B cell (primary cell): Measurements from ENCODE around the gene ARL3. TPM values are rescaled to one million over a fixed set of nuclear protein-coding genes. Genes with fewer than 3 reads are reported as not detected.

Experiments
- ATAC-seq: fragments of 200-7000 bp; cut with Tn5 transposase; one replicate; pipeline ENCODE4 v1.10.0; 2021; ENCODE audit warnings: low read depth, mild to moderate bottlenecking, moderate number of reproducible peaks, moderate library complexity
- CTCF ChIA-PET: fragments of 350-600 bp; sonication (Branson Sonifier 250); formaldehyde crosslinking; loops from one replicate; lab custom pipeline; 2021; ENCODE audit warnings: antibody characterized with exemption, inconsistent platforms; lab: Charles Lee
- POLR2A ChIA-PET: fragments of 350-600 bp; sonication (Branson Sonifier 250); formaldehyde crosslinking; loops from one replicate; lab custom pipeline; 2021; ENCODE audit warnings: antibody characterized with exemption; lab: Charles Lee
- DNase-seq: peaks from one replicate; pipeline ENCODE4 v3.0.0; 2013
- H2AFZ ChIP-seq: 2 replicates; pipeline ENCODE4 v1.6.1; 2012; ENCODE audit warnings: mild to moderate bottlenecking, low read depth, low read length; ENCODE audit not compliant: insufficient read depth, poor library complexity, severe bottlenecking
- H3K27ac ChIP-seq, 2 donors: 1 replicate in 1 of 2; 2 replicates in 1 of 2; pipeline ENCODE4 v1.5.1; 2012 to 2013; ENCODE audit warnings: low read length in 2 of 2, mild to moderate bottlenecking in 2 of 2, moderate library complexity in 1 of 2
- H3K27me3 ChIP-seq, 4 experiments: fragments of 200-600 bp in 1 of 4; sonication (generic) in 1 of 4; replicated peaks in 1 of 4; 1 replicate in 2 of 4; 2 replicates in 2 of 4; pipeline versions ENCODE4 v1.6.1 to v1.7.0; 2013 to 2016; ENCODE audit warnings: low read length in 3 of 4, mild to moderate bottlenecking in 2 of 4, mixed read lengths in 1 of 4, moderate library complexity in 1 of 4; ENCODE audit not compliant: insufficient read depth in 4 of 4, control insufficient read depth in 3 of 4; ENCODE audit errors: control extremely low read depth in 1 of 4
- H3K36me3 ChIP-seq, 2 experiments: replicated peaks in 1 of 2; 1 replicate in 1 of 2; 2 replicates in 1 of 2; pipeline versions ENCODE4 v1.6.1 to v1.7.1; 2013; ENCODE audit warnings: low read length in 1 of 2; ENCODE audit not compliant: insufficient read depth in 2 of 2, control insufficient read depth in 1 of 2; ENCODE audit errors: control extremely low read depth in 1 of 2, extremely low read depth in 1 of 2
- H3K4me1 ChIP-seq, 2 donors: fragments of 200-600 bp in 1 of 2; sonication (generic) in 1 of 2; 1 replicate in 1 of 2; 2 replicates in 1 of 2; pipeline versions ENCODE4 v1.5.1 to v1.6.1; 2013 to 2017; ENCODE audit warnings: low read length in 2 of 2; ENCODE audit not compliant: control insufficient read depth in 2 of 2, insufficient read depth in 2 of 2
- H3K4me2 ChIP-seq: replicated peaks from 2 replicates; pipeline ENCODE3; 2012; ENCODE audit warnings: mild to moderate bottlenecking, low read depth, low read length; ENCODE audit not compliant: poor library complexity, severe bottlenecking
- H3K4me3 ChIP-seq, 5 experiments: fragments of 200-600 bp in 1 of 5; sonication (generic) in 1 of 5; 1 replicate in 3 of 5; 2 replicates in 2 of 5; pipeline versions ENCODE4 v1.5.1 to v1.7.0; 2011 to 2016; ENCODE audit warnings: low read length in 4 of 5, mild to moderate bottlenecking in 4 of 5, low read depth in 2 of 5, control low read depth in 1 of 5, moderate library complexity in 1 of 5; ENCODE audit not compliant: insufficient read depth in 1 of 5; ENCODE audit errors: control extremely low read depth in 1 of 5, extremely low read depth in 1 of 5
- H3K79me2 ChIP-seq: fragments of 200-600 bp; sonication (generic); one replicate; pipeline ENCODE4 v1.6.0; 2016; ENCODE audit warnings: low read length; ENCODE audit not compliant: control insufficient read depth, insufficient read depth
- H3K9ac ChIP-seq: fragments of 200-600 bp; sonication (generic); 2 replicates; pipeline ENCODE4 v1.6.1; 2017; ENCODE audit warnings: mild to moderate bottlenecking, low read length, moderate library complexity
- H3K9me3 ChIP-seq, 3 donors: one replicate each; pipeline versions ENCODE4 v1.6.1 to v1.7.1; 2013; ENCODE audit warnings: low read length in 2 of 3; ENCODE audit not compliant: control insufficient read depth in 2 of 3, insufficient read depth in 1 of 3; ENCODE audit errors: control extremely low read depth in 1 of 3
- H4K20me1 ChIP-seq: 2 replicates; pipeline ENCODE4 v1.6.0; 2012; ENCODE audit warnings: mild to moderate bottlenecking, low read length; ENCODE audit not compliant: insufficient read depth, control insufficient read depth, poor library complexity, severe bottlenecking
- H3K27ac Mint-ChIP-seq: one replicate; pipeline ENCODE4 v1.8.0; 2021; ENCODE audit warnings: mixed read lengths
- H3K27me3 Mint-ChIP-seq: one replicate; pipeline ENCODE4 v1.8.0; 2021; ENCODE audit warnings: mixed read lengths
- H3K4me1 Mint-ChIP-seq: one replicate; pipeline ENCODE4 v1.8.0; 2021; ENCODE audit warnings: mixed read lengths
- H3K4me3 Mint-ChIP-seq: one replicate; pipeline ENCODE4 v1.8.0; 2021; ENCODE audit warnings: mixed read lengths
- H3K9me3 Mint-ChIP-seq: one replicate; pipeline ENCODE4 v1.8.0; 2022; ENCODE audit warnings: mixed read lengths; ENCODE audit not compliant: insufficient read depth
- EZH2 ChIP-seq: IDR thresholded peaks from 2 replicates; pipeline ENCODE4 v1.6.1; 2012; ENCODE audit warnings: borderline replicate concordance, low read depth, mild to moderate bottlenecking, moderate library complexity, low read length; ENCODE audit not compliant: insufficient read depth, poor library complexity, severe bottlenecking
- WGBS: methylation state at CpG from one replicate; pipeline ENCODE4 v1.1.5; 2013; ENCODE audit warnings: missing lambda C conversion rate; ENCODE audit not compliant: insufficient coverage; 5-methylcytosine and 5-hydroxymethylcytosine counted together
- intact Hi-C: fragments of 100-400 bp; cut with micrococcal nuclease; formaldehyde crosslinking; loops from one replicate; pipeline ENCODE4 v1.10.0; 2022
- polyA plus RNA-seq: library from polyadenylated mRNA; depleted of rRNA; stranded (reverse); fragments of >200 nt; gene quantifications from 2 replicates; pipeline ENCODE4 v1.2.3, GENCODE V29; 2012
- total RNA-seq, 2 donors: library from RNA; stranded (reverse); fragments of 120-200 nt in 1 of 2; gene quantifications; 1 replicate in 1 of 2; 2 replicates in 1 of 2; pipeline versions ENCODE4 v1.2.3 to v1.2.4, GENCODE V29; 2013 to 2022
- TF ChIP-seq, protein P1 (sequence below): fragments of 200-600 bp; IDR thresholded peaks from one replicate; pipeline ENCODE4 v1.8.0; 2022; ENCODE audit warnings: antibody characterized with exemption, mild to moderate bottlenecking

The ARL3 gene
- total and polyA plus RNA-seq, 2 donors (not counting 1 experiment from before 2014, with no cell fraction given): 0.91 to 5.5 TPM

DNA sequence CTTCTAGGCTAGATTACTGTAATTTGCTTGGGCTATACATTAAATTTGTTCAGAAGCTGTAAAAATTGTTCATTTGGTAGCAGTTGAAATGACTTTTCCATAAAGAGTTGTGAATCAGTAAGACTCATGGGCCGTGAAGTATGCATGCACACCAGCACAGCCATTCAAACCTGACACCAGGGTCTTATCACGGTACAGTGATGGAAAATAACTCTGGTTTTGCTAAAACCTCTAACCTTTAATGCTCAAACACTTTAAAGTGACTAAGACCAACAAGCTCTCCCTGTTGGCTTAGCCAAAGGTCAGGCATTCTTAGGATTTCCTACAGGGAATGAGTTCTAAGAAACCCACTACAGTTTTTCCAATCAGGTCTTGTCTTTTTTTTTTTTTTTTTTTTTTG lies 11.5 kb downstream of the ARL3 start:
- intact Hi-C loops: no loop called here
- Mint-ChIP-seq H3K4me1 (no peaks in the 10 kb centered on the region), H3K9me3 (no peaks in the 10 kb centered on the region), H3K4me3 (no peak overlapping the region), H3K27me3 (no peaks in the 10 kb centered on the region), H3K27ac (no peak overlapping the region)
- ATAC-seq (no peak), DNase-seq (no peak)
- H3K27ac ChIP-seq: no peak overlapping the region
- no peak overlapping the region for H3K4me2 ChIP-seq
- POLR2A ChIA-PET: no interaction called here
- no peak overlapping the region for H2AFZ ChIP-seq
- CTCF ChIA-PET: interaction anchor here (0.6 to 1.9 kb wide), 2 partner anchors 11 to 39 kb away, joined by 3 to 7 read pairs; partner anchors contain the start of gene ARL3
- no peak overlapping the region for H3K4me3 ChIP-seq
- peaks cover 0 to 4% of the 10 kb centered on the region in 2 experiments for H3K36me3 ChIP-seq
- TF ChIP-seq, protein P1, sequence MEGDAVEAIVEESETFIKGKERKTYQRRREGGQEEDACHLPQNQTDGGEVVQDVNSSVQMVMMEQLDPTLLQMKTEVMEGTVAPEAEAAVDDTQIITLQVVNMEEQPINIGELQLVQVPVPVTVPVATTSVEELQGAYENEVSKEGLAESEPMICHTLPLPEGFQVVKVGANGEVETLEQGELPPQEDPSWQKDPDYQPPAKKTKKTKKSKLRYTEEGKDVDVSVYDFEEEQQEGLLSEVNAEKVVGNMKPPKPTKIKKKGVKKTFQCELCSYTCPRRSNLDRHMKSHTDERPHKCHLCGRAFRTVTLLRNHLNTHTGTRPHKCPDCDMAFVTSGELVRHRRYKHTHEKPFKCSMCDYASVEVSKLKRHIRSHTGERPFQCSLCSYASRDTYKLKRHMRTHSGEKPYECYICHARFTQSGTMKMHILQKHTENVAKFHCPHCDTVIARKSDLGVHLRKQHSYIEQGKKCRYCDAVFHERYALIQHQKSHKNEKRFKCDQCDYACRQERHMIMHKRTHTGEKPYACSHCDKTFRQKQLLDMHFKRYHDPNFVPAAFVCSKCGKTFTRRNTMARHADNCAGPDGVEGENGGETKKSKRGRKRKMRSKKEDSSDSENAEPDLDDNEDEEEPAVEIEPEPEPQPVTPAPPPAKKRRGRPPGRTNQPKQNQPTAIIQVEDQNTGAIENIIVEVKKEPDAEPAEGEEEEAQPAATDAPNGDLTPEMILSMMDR: no peak
- TF ChIP-seq EZH2: no peak
- peaks cover 11% of the 10 kb centered on the region for H3K79me2 ChIP-seq
- WGBS: no CpG with 5 or more reads among the region's 2 CpGs
- H4K20me1 ChIP-seq: no peaks in the 10 kb centered on the region
- no peaks in the 10 kb centered on the region for H3K9me3 ChIP-seq
- no peak overlapping the region for H3K9ac ChIP-seq
- H3K4me1 ChIP-seq: peaks cover 0 to 7% of the 10 kb centered on the region in 2 donors
- H3K27me3 ChIP-seq: no peaks in the 10 kb centered on the region

DNA sequence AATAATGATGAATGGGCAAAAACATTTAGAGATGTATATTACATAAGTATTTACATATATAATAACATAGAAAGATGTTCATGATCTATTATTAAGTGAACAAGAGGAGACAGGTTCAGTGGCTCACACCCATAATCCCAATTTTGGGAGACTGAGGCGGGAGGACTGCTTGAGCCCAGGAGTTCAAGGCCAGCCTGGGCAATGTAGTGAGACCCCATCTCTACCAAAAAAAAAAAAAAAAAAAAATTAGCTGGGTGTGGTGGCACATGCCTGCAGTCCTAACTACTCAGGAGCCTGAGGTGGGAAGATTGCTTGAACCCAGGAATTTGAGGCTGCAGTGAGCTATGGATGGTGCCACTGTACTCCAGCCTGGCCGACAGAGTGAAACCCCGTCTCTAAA lies 12.4 kb downstream of the ARL3 start:
- Histone ChIP-seq H4K20me1 (no peaks in the 10 kb centered on the region), H3K9ac (no peak overlapping the region), H3K36me3 (peaks cover under 1 to 4% of the 10 kb centered on the region in 2 experiments), H3K27me3 (no peaks in the 10 kb centered on the region), H3K9me3 (no peaks in the 10 kb centered on the region), H3K4me2 (no peak overlapping the region), H3K27ac (no peak overlapping the region), H3K4me3 (no peak overlapping the region), H3K4me1 (peaks cover 0 to 7% of the 10 kb centered on the region in 2 donors), H3K79me2 (peaks cover 4% of the 10 kb centered on the region), H2AFZ (no peak overlapping the region)
- POLR2A ChIA-PET: interaction anchor here (0.7 kb wide), 1 partner anchor 8 kb away, joined by 4 read pairs; no protein-coding TSS in a partner anchor
- Mint-ChIP-seq H3K27me3 (no peaks in the 10 kb centered on the region), H3K4me1 (no peaks in the 10 kb centered on the region), H3K4me3 (no peak overlapping the region), H3K27ac (no peak overlapping the region), H3K9me3 (no peaks in the 10 kb centered on the region)
- CTCF ChIA-PET: interaction anchor here (1.9 kb wide), 1 partner anchor 11 kb away, joined by 7 read pairs; the partner anchor contains the start of gene ARL3
- intact Hi-C loops: no loop called here
- no peak for ATAC-seq
- no CpG with 5 or more reads among the region's 3 CpGs for WGBS
- TF ChIP-seq, protein P1: no peak
- TF ChIP-seq EZH2: no peak
- DNase-seq: no peak
